H1 (cell line): ENCODE data around the gene RALGAPA1.

ENCODE experiments used
- CHD2 ChIP-seq: IDR thresholded peaks from 2 replicates; pipeline ENCODE4 v1.6.1; 2012; ENCODE audit warnings: low read length, improper control_type of control experiment
- EZH2 ChIP-seq: fragments of 200-600 bp; sonication (generic); IDR thresholded peaks from 2 replicates; pipeline ENCODE4 v1.7.1; 2012; ENCODE audit warnings: low read depth, mild to moderate bottlenecking, moderate library complexity, low read length, inconsistent platforms; ENCODE audit not compliant: severe bottlenecking
- HDAC2 ChIP-seq, 2 experiments: fragments of 300-600 bp in 1 of 2; sonication (generic) in 1 of 2; IDR thresholded peaks; 2 replicates each; pipeline ENCODE4 v1.6.1; 2011 to 2012; ENCODE audit warnings: low read depth in 2 of 2, low read length in 2 of 2, mild to moderate bottlenecking in 2 of 2, moderate library complexity in 2 of 2, borderline replicate concordance in 1 of 2, inconsistent platforms in 1 of 2
- POLR2A ChIP-seq, 2 experiments: IDR thresholded peaks; 1 replicate in 1 of 2; 2 replicates in 1 of 2; pipeline ENCODE4 v1.6.1; 2011; ENCODE audit warnings: low read depth in 2 of 2, low read length in 2 of 2, mild to moderate bottlenecking in 2 of 2; ENCODE audit errors: control extremely low read depth in 1 of 2
- TBP ChIP-seq: IDR thresholded peaks from 2 replicates; pipeline ENCODE4 v1.6.1; 2011; ENCODE audit warnings: low read depth, low read length, improper control_type of control experiment
- TF ChIP-seq, protein P1 (sequence below), 3 experiments: IDR thresholded peaks; 1 replicate in 2 of 3; 2 replicates in 1 of 3; pipeline versions ENCODE4 v1.5.1 to v1.6.1; 2011; ENCODE audit warnings: low read length in 3 of 3, mild to moderate bottlenecking in 3 of 3, inconsistent platforms in 2 of 3, low read depth in 1 of 3, moderate library complexity in 1 of 3; ENCODE audit not compliant: insufficient read depth in 1 of 3; ENCODE audit errors: control extremely low read depth in 1 of 3
- TF ChIP-seq, protein P2 (sequence below): IDR thresholded peaks from 2 replicates; pipeline ENCODE4 v1.6.1; 2011; ENCODE audit warnings: low read depth, mild to moderate bottlenecking, low read length; ENCODE audit not compliant: insufficient read depth

DNA sequence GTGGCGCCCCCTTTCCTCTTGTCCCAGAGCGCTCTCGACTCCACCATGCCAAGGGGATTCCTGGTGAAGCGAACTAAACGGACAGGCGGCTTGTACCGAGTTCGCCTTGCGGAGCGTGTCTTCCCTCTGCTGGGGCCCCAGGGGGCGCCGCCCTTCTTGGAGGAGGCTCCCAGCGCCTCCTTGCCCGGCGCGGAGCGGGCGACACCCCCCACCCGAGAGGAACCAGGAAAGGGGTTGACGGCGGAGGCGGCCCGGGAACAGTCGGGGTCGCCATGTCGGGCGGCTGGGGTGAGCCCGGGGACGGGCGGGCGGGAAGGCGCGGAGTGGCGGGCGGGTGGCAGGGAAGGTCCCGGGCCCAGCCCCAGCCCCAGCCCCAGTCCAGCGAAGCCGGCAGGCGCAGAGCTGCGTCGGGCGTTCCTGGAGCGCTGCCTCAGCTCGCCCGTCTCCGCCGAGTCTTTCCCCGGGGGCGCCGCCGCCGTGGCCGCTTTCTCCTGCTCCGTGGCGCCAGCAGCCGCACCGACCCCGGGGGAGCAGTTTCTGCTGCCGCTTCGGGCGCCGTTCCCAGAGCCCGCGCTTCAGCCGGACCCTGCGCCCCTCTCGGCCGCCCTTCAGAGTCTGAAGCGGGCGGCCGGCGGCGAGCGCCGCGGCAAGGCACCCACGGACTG is 274.8 kb downstream of the RALGAPA1 start:
- TF ChIP-seq, protein P1, sequence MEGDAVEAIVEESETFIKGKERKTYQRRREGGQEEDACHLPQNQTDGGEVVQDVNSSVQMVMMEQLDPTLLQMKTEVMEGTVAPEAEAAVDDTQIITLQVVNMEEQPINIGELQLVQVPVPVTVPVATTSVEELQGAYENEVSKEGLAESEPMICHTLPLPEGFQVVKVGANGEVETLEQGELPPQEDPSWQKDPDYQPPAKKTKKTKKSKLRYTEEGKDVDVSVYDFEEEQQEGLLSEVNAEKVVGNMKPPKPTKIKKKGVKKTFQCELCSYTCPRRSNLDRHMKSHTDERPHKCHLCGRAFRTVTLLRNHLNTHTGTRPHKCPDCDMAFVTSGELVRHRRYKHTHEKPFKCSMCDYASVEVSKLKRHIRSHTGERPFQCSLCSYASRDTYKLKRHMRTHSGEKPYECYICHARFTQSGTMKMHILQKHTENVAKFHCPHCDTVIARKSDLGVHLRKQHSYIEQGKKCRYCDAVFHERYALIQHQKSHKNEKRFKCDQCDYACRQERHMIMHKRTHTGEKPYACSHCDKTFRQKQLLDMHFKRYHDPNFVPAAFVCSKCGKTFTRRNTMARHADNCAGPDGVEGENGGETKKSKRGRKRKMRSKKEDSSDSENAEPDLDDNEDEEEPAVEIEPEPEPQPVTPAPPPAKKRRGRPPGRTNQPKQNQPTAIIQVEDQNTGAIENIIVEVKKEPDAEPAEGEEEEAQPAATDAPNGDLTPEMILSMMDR (IDR thresholded peaks at IDR 0.05; ENCODE audit: control extremely low read depth in 1 of 3, insufficient read depth in 1 of 3, low read depth in 1 of 3, low read length in 3 of 3), result peak; percentile 13 to 31 (median 18); a peak in 3 of 4 replicates
- TF ChIP-seq HDAC2 (IDR thresholded peaks at IDR 0.05; ENCODE audit: borderline replicate concordance in 1 of 2, low read depth in 2 of 2, low read length in 2 of 2) (no peak), POLR2A (IDR thresholded peaks at IDR 0.05; ENCODE audit: control extremely low read depth in 1 of 2, low read depth in 2 of 2, low read length in 2 of 2) (no peak), CHD2 (no peak), EZH2 (no peak), TBP (no peak)
- TF ChIP-seq, protein P2, sequence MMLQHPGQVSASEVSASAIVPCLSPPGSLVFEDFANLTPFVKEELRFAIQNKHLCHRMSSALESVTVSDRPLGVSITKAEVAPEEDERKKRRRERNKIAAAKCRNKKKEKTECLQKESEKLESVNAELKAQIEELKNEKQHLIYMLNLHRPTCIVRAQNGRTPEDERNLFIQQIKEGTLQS, result no peak
